GM12878 (cell line): ENCODE results near the gene GFPT1. TPM values are rescaled to one million over a fixed set of nuclear protein-coding genes. Genes with fewer than 3 reads are reported as not detected.

Experiments used
- ATAC-seq: fragments of 200-7000 bp; cut with Tn5 transposase; 3 replicates; pipeline ENCODE4 v1.9.1; 2020; ENCODE audit warnings: mild to moderate bottlenecking, moderate library complexity
- BruUV-seq: library from RNA; stranded (reverse); fragments of 400-500 nt; replicated peaks from 2 replicates; lab custom pipeline; 2021; lab: Mats Ljungman, UMichigan
- CTCF ChIA-PET: fragments of 300-600 bp; sonication (Branson Sonifier 250); formaldehyde crosslinking; extraction: SDS; loops from one replicate; lab custom pipeline; 2021; ENCODE audit warnings: inconsistent platforms; lab: Yijun Ruan, JAX
- POLR2A ChIA-PET: fragments of 350-600 bp; formaldehyde crosslinking; extraction: SDS; loops from one replicate; lab custom pipeline; 2021; ENCODE audit warnings: inconsistent platforms; lab: Charles Lee
- RAD21 ChIA-PET: fragments of 300-600 bp; sonication (Branson Sonifier 250); formaldehyde crosslinking; loops from one replicate; lab custom pipeline; 2023; ENCODE audit warnings: antibody characterized with exemption; ENCODE audit not compliant: unreplicated experiment; lab: Charles Lee
- SMC1A ChIA-PET: fragments of 300-600 bp; sonication (Branson Sonifier 250); formaldehyde crosslinking; loops from one replicate; lab custom pipeline; 2023; ENCODE audit not compliant: unreplicated experiment, uncharacterized antibody; lab: Charles Lee
- DNase-seq: peaks from one replicate; pipeline ENCODE4 v3.0.0-alpha.2; 2011; ENCODE audit warnings: low read depth, low spot score
- FAIRE-seq: peaks from 3 replicates; lab custom pipeline; 2011; peaks lifted over from hg19 to GRCh38; lab: Jason Lieb, UNC
- H2AFZ ChIP-seq: 2 replicates; pipeline ENCODE4 v1.6.0; 2011; ENCODE audit warnings: low read depth, low read length, control low read depth; ENCODE audit not compliant: control insufficient read depth
- H3K27ac ChIP-seq: 2 replicates; pipeline ENCODE4 v1.5.1; 2011; ENCODE audit warnings: control low read depth; ENCODE audit not compliant: control insufficient read depth, insufficient read depth
- H3K27me3 ChIP-seq, 2 experiments: replicated peaks in 1 of 2; 2 replicates each; pipeline versions ENCODE4 v1.6.0 to v1.6.1; 2011; ENCODE audit warnings: low read length in 1 of 2; ENCODE audit not compliant: control insufficient read depth in 2 of 2, insufficient read depth in 2 of 2
- H3K36me3 ChIP-seq, 2 experiments: 2 replicates each; pipeline ENCODE4 v1.5.1; 2011; ENCODE audit warnings: low read length in 1 of 2; ENCODE audit not compliant: control insufficient read depth in 2 of 2, insufficient read depth in 2 of 2
- H3K4me1 ChIP-seq: 2 replicates; pipeline ENCODE4 v1.6.1; 2011; ENCODE audit warnings: mild to moderate bottlenecking, low read length, moderate library complexity, mixed read lengths; ENCODE audit not compliant: control insufficient read depth, insufficient read depth
- H3K4me2 ChIP-seq: 2 replicates; pipeline ENCODE4 v1.6.0; 2011; ENCODE audit warnings: control low read depth; ENCODE audit not compliant: control insufficient read depth, insufficient read depth
- H3K4me3 ChIP-seq: fragments of 200-600 bp; sonication (generic); 2 replicates; pipeline ENCODE4 v1.5.1; 2016
- H3K79me2 ChIP-seq: 2 replicates; pipeline ENCODE4 v1.6.0; 2011; ENCODE audit warnings: low read length; ENCODE audit not compliant: control insufficient read depth, insufficient read depth
- H3K9ac ChIP-seq: 2 replicates; pipeline ENCODE4 v1.8.0; 2011; ENCODE audit warnings: low read length, control low read depth, mixed read lengths; ENCODE audit not compliant: control insufficient read depth, insufficient read depth
- H3K9me3 ChIP-seq: replicated peaks from 3 replicates; pipeline ENCODE4 v1.5.1; 2011; ENCODE audit warnings: mild to moderate bottlenecking, low read length; ENCODE audit not compliant: control insufficient read depth, insufficient read depth
- H4K20me1 ChIP-seq: 2 replicates; pipeline ENCODE4 v1.6.0; 2011; ENCODE audit not compliant: control insufficient read depth, insufficient read depth
- CBX3 ChIP-seq: fragments of 200-600 bp; sonication (generic); IDR thresholded peaks from 2 replicates; pipeline ENCODE4 v1.6.1; 2016; ENCODE audit warnings: low read depth, borderline replicate concordance
- FOXM1 ChIP-seq: IDR thresholded peaks from 2 replicates; pipeline ENCODE4 v1.6.1; 2012; ENCODE audit warnings: low read depth, mild to moderate bottlenecking, inconsistent platforms, low read length, moderate library complexity
- KLF5 ChIP-seq: fragments of 450-650 bp; IDR thresholded peaks from 2 replicates; pipeline ENCODE4 v1.6.1; 2014; ENCODE audit warnings: mild to moderate bottlenecking; ENCODE audit not compliant: partially characterized antibody
- LARP7 ChIP-seq: fragments of 450-650 bp; IDR thresholded peaks from 2 replicates; pipeline ENCODE4 v1.6.1; 2017; ENCODE audit warnings: mild to moderate bottlenecking
- MEF2A ChIP-seq: IDR thresholded peaks from 2 replicates; pipeline ENCODE4 v1.6.1; 2011; ENCODE audit warnings: low read depth, mild to moderate bottlenecking, low read length, moderate library complexity; ENCODE audit not compliant: insufficient read depth
- MTA2 ChIP-seq: fragments of 450-650 bp; IDR thresholded peaks from 2 replicates; pipeline ENCODE4 v1.6.1; 2016; ENCODE audit warnings: low read depth, mild to moderate bottlenecking, moderate library complexity
- NR2C1 ChIP-seq: fragments of 450-650 bp; IDR thresholded peaks from 2 replicates; pipeline ENCODE4 v1.6.1; 2017; ENCODE audit warnings: antibody characterized with exemption, mild to moderate bottlenecking, moderate library complexity
- RCOR1 ChIP-seq: conservative IDR thresholded peaks from 2 replicates; pipeline ENCODE4 v1.6.1; 2012; ENCODE audit warnings: low read depth, low read length, improper control_type of control experiment
- RFX5 ChIP-seq: IDR thresholded peaks from 2 replicates; pipeline ENCODE4 v1.6.1; 2011; ENCODE audit warnings: low read depth, low read length, improper control_type of control experiment
- SMAD5 ChIP-seq: IDR thresholded peaks from 2 replicates; pipeline ENCODE4 v1.6.1; 2016; ENCODE audit warnings: antibody characterized with exemption, low read depth
- USF2 ChIP-seq: IDR thresholded peaks from 2 replicates; pipeline ENCODE4 v1.6.1; 2011; ENCODE audit warnings: low read depth, low read length, improper control_type of control experiment, borderline replicate concordance
- ZBED1 ChIP-seq: IDR thresholded peaks from 2 replicates; pipeline ENCODE4 v1.6.1; 2016; ENCODE audit warnings: borderline replicate concordance
- WGBS: methylation state at CpG from one replicate; pipeline ENCODE4 v1.1.6; 2016; ENCODE audit warnings: low lambda C conversion rate; ENCODE audit not compliant: insufficient replicate concordance, insufficient coverage; ENCODE audit errors: missing lambda C conversion rate; 5-methylcytosine and 5-hydroxymethylcytosine counted together
- in situ Hi-C: fragments of 300-500 bp; cut with MboI; formaldehyde crosslinking; loops from 9 replicates; pipeline ENCODE4 v1.14.3; 2018; ENCODE audit warnings: mixed read lengths
- intact Hi-C: fragments of 100-400 bp; cut with micrococcal nuclease; formaldehyde crosslinking; loops from one replicate; pipeline ENCODE4 v1.14.2; 2022; ENCODE audit not compliant: unreplicated experiment
- polyA plus RNA-seq, 11 experiments: library from polyadenylated mRNA; depleted of rRNA in 4 of 11; unstranded in 6 of 11; stranded (reverse) in 5 of 11; fragments of >200 nt; fragmentation: Nextera tagmentation in 4 of 11; fragmentation: Illumina TruSeq in 1 of 11; extraction: Ambion mirVana in 4 of 11; extraction: Trizol in 1 of 11; gene quantifications; 1 replicate in 1 of 11; 2 replicates in 10 of 11; pipeline versions ENCODE4 v1.2.1 to v1.2.3, GENCODE V29; 2011 to 2016; ENCODE audit warnings: inconsistent platforms in 2 of 11, missing spikeins in 2 of 11, low read depth in 1 of 11
- total RNA-seq, 4 experiments: library from RNA; depleted of rRNA in 3 of 4; stranded (reverse); fragments of >200 nt in 3 of 4; fragmentation: Illumina TruSeq in 1 of 4; extraction: Trizol in 1 of 4; gene quantifications; 2 replicates each; pipeline versions ENCODE4 v1.2.1 to v1.2.3, GENCODE V29; 2013 to 2021

The GFPT1 gene
- total and polyA plus RNA-seq, 10 of the 15 experiments (the other 5 are each of a cell fraction or from before 2014, with no cell fraction given), result 10.1 to 95.2 (median 24.5) TPM

- TF ChIP-seq KLF5 (no peak), CBX3 (no peak), FOXM1 (no peak), LARP7 (no peak), NR2C1 (no peak), RCOR1 (no peak), MTA2 (no peak)
Measured at GRCh38 chr2:69390001-69390400, 3.0 kb upstream of the GFPT1 start (continued).

GRCh38 chr2:69389271-69389670 lies 2.2 kb upstream of the GFPT1 start:
- ATAC-seq, result no peak
- Histone ChIP-seq H3K79me2 (peaks cover 34% of the 10 kb centered on the region), H3K4me2 (no peak overlapping the region), H3K4me3 (no peak overlapping the region), H3K9ac (no peak overlapping the region), H3K36me3 (peaks cover 0 to under 1% of the 10 kb centered on the region in 2 experiments; a peak in 1 of 4 replicates), H2AFZ (no peak overlapping the region), H3K27ac (no peak overlapping the region), H3K9me3 (no peaks in the 10 kb centered on the region), H3K4me1 (peaks cover 12% of the 10 kb centered on the region; the same call in 1 of the 2 replicates), H4K20me1 (no peaks in the 10 kb centered on the region), H3K27me3 (no peaks in the 10 kb centered on the region)
- WGBS, result 99% methylated on average over 3 of the region's 3 CpGs
- SMC1A ChIA-PET, result interaction anchor here (0.7 to 3.2 kb wide), 4 partner anchors 8 to 89 kb away, joined by 3 to 24 read pairs (median 8); partner anchors contain the start of gene NFU1
- in situ Hi-C loops (no loop called here), intact Hi-C loops (loop anchor here (10.0 kb wide), 1 partner anchor 256 kb away; the partner anchor contains the start of gene AAK1)
- FAIRE-seq, result no peak
- CTCF ChIA-PET, result interaction anchor here (0.8 to 2.5 kb wide), 9 partner anchors 11 to 336 kb away, joined by 3 to 19 read pairs (median 6); partner anchors contain the start of gene NFU1
- RAD21 ChIA-PET, result interaction anchor here (1.6 to 2.1 kb wide), 2 partner anchors 12 to 14 kb away, joined by 4 to 11 read pairs; no protein-coding TSS in a partner anchor
- POLR2A ChIA-PET, result interaction anchor here (1.0 kb wide), 1 partner anchor 48 kb away, joined by 3 read pairs; the partner anchor contains the start of gene NFU1
- no TSS peak for BruUV-seq
- no peak for DNase-seq
- no peak for TF ChIP-seq RFX5
- TF ChIP-seq ZBED1, result no peak
- no peak for TF ChIP-seq SMAD5
- TF ChIP-seq MEF2A, result no peak
- TF ChIP-seq USF2, result no peak
